Dedifferentiated amniotic fluid mesenchymal stem cell (primary cell): ENCODE measurements around the gene NRXN2.
A peak's percentile ranks its signal among the peaks of the same experiment; 100 is the strongest.

Source experiments
- DNase-seq: peaks from one replicate; pipeline ENCODE4 v3.0.0-alpha.2; 2016; ENCODE audit errors: extremely low spot score

The NRXN2 gene

DNA sequence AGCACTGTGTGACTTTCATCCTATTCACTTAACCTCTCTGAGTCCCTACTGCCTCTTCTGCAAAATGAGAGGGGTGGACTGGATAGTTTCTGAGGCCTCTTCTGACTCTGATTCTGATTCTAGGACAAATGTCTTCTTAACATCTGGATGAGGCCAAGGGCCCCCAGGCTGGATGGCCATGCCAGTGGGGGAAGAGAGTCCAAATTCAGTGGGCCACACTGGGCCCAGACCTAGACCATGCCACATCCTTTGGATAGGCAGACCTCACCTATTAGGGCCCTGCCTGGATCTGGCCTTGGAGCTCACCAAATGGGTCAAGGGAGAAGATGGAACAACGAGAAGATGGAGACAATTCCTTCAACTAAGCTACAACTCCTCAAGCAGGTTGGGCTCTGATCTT lies 24.6 kb downstream of the NRXN2 start:
- DNase-seq: no peak

DNA sequence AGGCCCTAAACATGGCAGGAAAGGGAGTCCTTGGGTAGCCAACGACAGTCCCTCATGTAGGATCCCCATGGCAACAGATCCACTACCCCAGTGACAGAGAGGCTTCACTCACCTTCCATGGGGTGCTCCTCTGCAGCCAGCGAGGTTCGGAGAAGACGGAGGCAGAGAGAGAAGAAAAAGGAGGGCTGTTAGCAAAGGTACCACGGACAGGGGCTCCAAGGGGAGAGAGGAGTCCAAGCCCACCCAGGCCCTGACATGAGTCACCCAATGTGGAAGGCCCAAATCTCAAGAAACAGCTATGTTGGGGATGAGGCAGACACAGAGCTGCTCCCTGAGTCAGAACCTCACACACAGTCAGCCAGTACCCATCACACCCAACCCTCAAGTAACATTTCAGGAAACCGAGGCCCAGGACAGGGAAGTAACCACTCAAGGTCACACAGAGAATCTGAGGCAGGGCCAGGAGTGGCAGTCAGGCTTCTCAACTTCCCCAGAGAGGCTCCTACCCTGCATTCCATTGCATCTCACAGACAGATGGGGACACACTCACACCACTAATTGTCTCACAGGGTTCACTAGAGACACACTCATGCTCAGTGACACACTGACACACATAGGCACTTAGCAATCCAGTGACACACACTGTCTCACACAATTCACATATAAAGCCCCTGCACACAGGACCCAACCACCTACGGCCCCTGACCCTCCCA lies 25.2 kb downstream of the NRXN2 start:
- DNase-seq: no peak

GRCh38 chr11:64696045-64696444 lies 27.0 kb downstream of the NRXN2 start:
- DNase-seq: no peak

GRCh38 chr11:64695548-64695947 lies 27.4 kb downstream of the NRXN2 start:
- DNase-seq: no peak

DNA sequence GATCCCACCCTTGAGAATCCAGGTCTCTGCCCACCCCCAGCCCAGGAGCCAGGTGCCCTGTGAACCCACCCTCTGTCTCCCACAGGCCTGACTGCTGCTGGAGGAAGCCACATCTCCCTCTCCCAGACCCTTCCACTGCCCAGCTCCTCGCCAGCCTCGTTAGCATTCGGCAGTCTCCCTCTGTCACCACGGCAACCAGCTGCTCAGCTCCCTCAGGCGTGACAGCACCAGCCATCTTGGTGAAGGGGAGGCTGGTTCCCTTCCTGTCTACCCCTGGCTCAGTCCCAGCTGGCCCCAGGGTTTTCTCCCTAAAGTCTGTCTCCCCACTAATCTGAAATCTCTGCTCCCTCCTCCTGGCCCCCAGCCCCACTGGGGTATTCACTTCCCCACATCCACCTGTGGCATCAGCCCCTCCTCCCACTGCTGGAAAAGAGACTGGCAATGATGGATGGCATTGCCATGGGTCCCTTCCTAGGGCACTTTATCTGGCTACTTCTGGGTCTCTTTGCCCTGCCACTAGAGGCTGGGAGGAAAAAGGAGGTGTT lies 28.1 kb downstream of the NRXN2 start:
- no peak for DNase-seq

DNA sequence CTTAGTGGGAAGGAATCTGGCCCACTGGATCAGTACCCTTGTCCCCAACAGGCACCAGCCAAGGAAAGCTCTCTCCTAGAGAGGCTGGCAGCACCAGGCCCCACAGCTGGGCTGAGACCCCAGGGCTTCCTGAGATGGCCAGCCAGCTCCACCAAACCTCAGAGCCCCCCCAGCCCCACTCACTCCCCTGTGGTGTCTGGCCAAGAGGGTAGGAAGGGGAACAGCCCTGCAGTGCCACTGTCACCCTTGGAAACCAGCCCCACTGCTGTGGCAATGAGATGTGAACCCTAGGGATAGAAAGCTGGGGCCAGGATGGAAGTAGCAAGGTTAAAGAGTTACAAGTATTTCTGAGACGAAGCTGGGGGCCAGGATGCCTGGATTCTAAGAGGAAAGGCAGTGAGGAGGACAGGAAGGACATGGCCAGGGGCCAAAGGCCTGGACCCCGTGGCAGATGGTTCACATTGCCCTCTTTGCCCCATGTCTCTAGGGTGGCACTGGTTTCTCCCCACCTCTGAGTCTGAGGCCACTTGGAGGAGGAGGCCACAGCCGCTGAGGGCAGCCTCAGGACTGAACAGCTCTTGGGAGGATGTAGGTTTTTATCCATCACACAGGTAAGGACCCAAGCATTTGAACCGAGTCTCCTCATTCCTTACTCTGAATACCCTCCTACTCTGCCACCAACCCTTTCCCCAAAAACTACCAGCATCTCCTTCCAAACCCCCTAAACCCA lies 28.8 kb downstream of the NRXN2 start:
- DNase-seq: no peak

DNA sequence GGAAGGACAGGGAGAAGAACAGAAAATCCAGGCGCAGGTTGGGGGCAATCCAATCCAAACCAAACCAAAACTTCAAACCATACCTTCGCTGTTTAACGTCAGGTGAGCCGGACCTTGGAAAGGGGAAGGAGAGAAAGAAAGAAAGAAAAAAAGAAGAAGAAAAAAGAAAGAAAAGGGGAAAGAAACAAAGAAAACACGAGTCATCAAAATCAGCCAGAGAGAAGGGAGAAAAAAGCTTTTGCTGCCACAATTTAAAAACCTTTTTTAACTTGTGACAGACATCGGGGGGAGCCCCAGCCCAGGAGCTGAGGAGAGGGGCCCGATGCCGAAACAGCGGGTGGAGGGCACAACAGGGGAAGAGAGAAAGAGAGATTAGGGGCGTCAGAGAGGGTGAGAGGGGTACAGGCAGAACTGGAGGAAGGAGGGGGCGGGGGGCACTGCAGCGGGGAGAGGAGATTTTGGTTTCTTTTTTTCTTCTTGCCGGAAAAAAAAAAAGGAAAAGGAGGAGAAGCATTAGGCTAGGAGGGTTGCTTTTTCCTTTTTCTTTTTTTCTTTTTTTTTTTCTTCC lies 30.1 kb downstream of the NRXN2 start:
- DNase-seq: no peak

GRCh38 chr11:64691543-64691942 lies 31.5 kb downstream of the NRXN2 start:
- DNase-seq: no peak

GRCh38 chr11:64690235-64690634 lies 32.8 kb downstream of the NRXN2 start:
- DNase-seq: no peak

- peak; percentile 77 for DNase-seq
Measured at GRCh38 chr11:64688534-64688982, 34.4 kb downstream of the NRXN2 start.

DNA sequence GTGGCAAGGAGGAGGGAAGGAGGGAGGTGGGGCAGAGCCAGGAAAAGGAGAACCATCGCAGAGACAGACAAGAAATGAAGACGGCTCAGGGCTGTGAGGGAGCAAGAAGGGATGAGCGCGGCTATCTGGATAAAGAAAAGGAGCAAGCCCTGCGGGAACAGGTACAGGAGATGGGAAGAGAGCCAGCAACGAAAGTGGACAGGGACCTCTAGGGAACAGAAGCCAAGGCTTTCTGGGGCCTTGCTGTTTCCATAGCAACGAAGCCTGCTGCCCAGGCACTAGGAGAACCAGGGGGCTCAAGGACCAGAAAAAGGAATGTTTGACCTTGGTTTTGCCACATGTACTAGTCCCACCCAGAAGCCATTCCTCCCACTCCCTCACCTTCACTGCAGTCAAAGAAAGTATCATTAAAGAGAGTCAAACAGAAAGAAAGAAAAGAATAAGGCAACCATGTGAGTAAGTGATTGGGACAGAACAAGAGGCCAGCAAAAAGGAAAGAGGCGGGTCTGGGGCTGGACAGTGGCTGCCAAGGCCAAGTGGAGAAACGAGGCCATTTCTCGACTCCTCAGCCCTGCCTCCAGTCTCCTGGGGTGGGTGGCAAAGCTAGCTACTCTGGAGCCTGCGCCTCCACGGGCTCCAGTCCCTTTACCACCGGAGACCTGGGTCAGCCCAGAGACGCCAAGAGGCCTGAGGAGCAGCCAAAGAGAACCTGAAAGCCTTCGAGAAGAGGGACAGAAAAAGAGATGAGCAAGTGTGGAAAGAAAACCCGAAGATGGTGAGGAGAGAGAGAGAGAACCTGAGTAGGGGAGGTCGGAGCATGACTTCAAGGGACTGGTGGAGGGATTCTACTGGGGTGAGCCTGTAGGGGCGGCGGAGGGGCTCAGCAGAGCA lies 35.1 kb downstream of the NRXN2 start:
- no peak for DNase-seq

DNA sequence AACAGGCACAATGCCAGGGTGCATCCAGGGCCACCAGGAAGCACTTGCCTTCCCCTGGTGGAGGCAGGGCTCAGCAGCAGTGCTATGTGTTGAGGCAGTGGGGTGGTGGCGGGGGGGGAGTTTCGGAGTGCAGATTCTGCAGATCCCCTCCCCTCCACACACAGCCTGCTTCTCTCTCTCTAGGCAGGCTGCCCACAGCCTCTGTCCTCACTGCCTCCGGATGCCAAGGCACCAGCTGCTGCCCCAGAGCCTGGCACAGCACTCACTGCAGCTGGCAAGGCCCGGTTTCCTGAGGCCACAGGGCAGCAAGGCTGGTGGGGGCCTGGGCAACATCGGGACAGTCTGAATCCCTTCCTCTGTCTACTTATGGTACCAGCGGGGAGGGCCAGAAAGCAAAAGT lies 35.8 kb downstream of the NRXN2 start:
- no peak for DNase-seq

GRCh38 chr11:64686466-64687170 lies 36.4 kb downstream of the NRXN2 start:
- DNase-seq: no peak

DNA sequence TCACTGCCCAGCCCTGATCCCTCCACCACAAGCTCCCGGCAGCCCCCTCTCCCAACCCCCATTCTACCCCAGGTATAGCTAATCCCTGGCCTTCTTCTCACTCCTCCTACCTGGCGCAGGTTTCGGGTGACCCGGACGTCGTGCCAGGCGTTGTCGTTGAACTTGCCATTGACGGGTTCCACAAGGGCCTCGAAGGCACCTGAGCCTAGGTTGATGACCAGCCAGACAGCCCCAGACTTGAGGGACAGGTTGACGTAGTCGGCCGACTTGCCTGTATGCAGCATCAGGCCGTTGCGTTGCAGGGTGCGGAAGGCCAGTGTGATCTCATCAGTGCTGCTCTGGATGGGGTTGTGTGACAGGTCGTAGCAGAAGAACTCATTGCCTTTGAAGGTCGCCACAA lies 37.5 kb downstream of the NRXN2 start:
- no peak for DNase-seq

GRCh38 chr11:64684357-64684756 lies 38.6 kb downstream of the NRXN2 start:
- DNase-seq: no peak

DNA sequence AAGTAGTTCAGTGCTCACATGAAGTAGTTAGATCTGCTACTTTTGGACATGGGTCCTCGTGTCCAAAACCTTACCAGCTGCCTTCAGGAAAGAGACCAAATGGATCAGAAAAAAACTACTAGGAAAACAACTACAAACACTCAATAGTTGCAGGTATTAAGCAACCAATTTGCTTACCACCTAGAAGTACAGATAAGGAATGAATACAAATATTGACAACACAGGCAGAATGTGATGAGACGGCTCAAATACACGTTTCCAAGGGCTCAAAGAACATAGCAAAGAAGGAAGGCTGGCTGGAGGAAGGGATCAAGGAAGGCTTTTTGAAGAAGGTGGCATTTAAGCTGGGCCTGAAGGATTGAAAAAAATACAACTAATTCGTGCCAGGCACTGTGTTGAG lies 41.8 kb downstream of the NRXN2 start:
- no peak for DNase-seq

DNA sequence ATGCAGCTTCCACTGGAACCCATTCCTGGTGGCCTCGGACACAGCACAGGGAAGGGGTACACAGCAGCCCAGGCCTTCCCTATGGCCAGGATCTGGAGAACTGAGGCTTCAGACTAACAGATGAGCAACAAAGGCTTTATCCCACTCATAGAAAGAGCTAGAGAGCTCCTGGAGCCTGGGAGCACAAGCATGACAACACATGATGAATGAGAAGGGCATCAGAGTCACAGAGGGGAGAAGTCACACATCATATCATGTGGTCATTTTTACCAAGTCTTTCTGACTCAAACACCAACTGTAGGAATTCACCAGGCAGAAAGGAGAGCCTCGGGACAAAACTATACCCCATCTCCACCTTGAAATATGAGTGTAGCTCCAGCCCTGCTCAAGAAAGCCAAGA lies 43.2 kb downstream of the NRXN2 start:
- no peak for DNase-seq

DNA sequence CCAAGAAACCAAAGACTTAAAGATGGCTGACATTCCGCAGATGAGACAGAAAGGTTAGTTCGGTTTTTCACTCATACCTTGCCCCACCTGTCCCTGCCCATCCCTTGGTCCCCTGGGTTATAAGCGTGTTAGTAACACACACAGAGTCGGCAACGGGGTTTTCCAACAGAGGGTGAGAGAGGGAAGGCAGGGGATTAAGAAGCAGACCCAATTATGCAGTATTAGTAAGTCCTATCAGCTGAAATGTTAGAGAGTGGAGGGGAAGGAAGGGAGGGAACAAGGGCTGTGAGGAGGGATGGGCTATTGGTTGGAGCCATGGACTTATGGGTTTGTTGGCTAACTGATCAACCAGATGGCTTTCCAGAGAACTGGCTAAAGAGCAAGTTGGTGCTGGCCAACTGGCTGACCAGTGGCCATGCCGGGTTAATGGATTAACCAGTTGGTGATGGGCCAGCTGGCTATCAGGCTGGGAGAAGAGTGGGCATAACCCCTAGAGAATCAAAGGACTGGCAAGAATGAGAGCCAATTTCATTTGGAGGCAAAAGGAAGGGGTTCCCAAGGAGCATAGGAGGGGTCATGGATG lies 45.5 kb downstream of the NRXN2 start:
- no peak for DNase-seq

- DNase-seq: no peak
Measured at GRCh38 chr11:64676261-64676615, 46.8 kb downstream of the NRXN2 start.

GRCh38 chr11:64675450-64676260 lies 47.3 kb downstream of the NRXN2 start:
- DNase-seq: no peak
